DMS53 (cell line): Measurements from ENCODE around the gene DPP10.

Source experiments
- DNase-seq: peaks from one replicate; lab custom pipeline; 2025; lab: John Stamatoyannopoulos, UW

The DPP10 gene

GRCh38 chr2:115285416-115285815, 843.0 kb downstream of the DPP10 start:
- no peak for DNase-seq

GRCh38 chr2:115290478-115290877, 848.0 kb downstream of the DPP10 start:
- no peak for DNase-seq

- no peak for DNase-seq
These were observed 850.3 kb downstream of the DPP10 start for GRCh38 chr2:115292742-115293141.

- no peak for DNase-seq
These were observed 852.6 kb downstream of the DPP10 start for GRCh38 chr2:115294999-115295398.

- no peak for DNase-seq
These were observed 854.6 kb downstream of the DPP10 start for GRCh38 chr2:115297056-115297455.

- no peak for DNase-seq
These were observed 856.8 kb downstream of the DPP10 start for GRCh38 chr2:115299199-115299598.

GRCh38 chr2:115305712-115306111, 863.3 kb downstream of the DPP10 start:
- DNase-seq: no peak

GRCh38 chr2:115314119-115314518, 871.7 kb downstream of the DPP10 start:
- no peak for DNase-seq

GRCh38 chr2:115327061-115327460, 884.6 kb downstream of the DPP10 start:
- no peak for DNase-seq

GRCh38 chr2:115359550-115359949, 917.1 kb downstream of the DPP10 start:
- no peak for DNase-seq

GRCh38 chr2:115364093-115364492, 921.7 kb downstream of the DPP10 start:
- DNase-seq: no peak

- DNase-seq: no peak
These were observed 927.0 kb downstream of the DPP10 start for GRCh38 chr2:115369400-115369799.

GRCh38 chr2:115374981-115375380, 932.5 kb downstream of the DPP10 start:
- peak; percentile 10 for DNase-seq

- DNase-seq: no peak
These were observed 942.0 kb downstream of the DPP10 start for GRCh38 chr2:115384399-115384798.

- no peak for DNase-seq
These were observed 944.0 kb downstream of the DPP10 start for GRCh38 chr2:115386465-115386864.

- DNase-seq: peak; percentile 92
These were observed 946.6 kb downstream of the DPP10 start for GRCh38 chr2:115389024-115389423.

GRCh38 chr2:115389898-115390565, 947.6 kb downstream of the DPP10 start:
- DNase-seq: no peak

GRCh38 chr2:115396579-115396978, 954.1 kb downstream of the DPP10 start:
- DNase-seq: no peak

GRCh38 chr2:115400940-115401339, 958.5 kb downstream of the DPP10 start:
- peak; percentile 50 for DNase-seq

GRCh38 chr2:115412501-115412900, 970.1 kb downstream of the DPP10 start:
- peak; percentile 43 for DNase-seq

GRCh38 chr2:115413791-115414190, 971.4 kb downstream of the DPP10 start:
- DNase-seq: no peak

- DNase-seq: no peak
These were observed 972.0 kb downstream of the DPP10 start for GRCh38 chr2:115414466-115414865.

- no peak for DNase-seq
These were observed 979.7 kb downstream of the DPP10 start for GRCh38 chr2:115422004-115422634.

- no peak for DNase-seq
These were observed 985.0 kb downstream of the DPP10 start for GRCh38 chr2:115427436-115427835.
